ENCODE results near the gene FAM241A. TPM values are rescaled to one million over a fixed set of nuclear protein-coding genes. Genes with fewer than 3 reads are reported as not detected.

The FAM241A gene
- total RNA-seq, 4 donors from 2014 or later, result 4.0 to 5.6 (median 4.6) TPM

DNA sequence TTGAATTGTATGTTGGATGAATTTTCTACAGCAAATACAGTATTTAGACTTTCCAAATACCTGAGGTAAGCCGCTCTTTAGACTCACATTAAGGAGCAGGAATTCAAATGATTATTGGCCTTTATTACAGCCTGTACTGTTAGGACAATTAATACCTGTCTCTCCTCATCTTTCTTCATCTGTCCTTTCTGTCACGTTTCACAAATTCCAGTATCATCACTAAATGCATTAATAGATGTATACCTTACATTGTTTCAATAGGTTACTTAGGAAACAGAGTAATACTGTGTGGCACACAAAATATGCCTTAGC lies 1.2 kb downstream of the FAM241A start:
- TF ChIP-seq, protein P1, sequence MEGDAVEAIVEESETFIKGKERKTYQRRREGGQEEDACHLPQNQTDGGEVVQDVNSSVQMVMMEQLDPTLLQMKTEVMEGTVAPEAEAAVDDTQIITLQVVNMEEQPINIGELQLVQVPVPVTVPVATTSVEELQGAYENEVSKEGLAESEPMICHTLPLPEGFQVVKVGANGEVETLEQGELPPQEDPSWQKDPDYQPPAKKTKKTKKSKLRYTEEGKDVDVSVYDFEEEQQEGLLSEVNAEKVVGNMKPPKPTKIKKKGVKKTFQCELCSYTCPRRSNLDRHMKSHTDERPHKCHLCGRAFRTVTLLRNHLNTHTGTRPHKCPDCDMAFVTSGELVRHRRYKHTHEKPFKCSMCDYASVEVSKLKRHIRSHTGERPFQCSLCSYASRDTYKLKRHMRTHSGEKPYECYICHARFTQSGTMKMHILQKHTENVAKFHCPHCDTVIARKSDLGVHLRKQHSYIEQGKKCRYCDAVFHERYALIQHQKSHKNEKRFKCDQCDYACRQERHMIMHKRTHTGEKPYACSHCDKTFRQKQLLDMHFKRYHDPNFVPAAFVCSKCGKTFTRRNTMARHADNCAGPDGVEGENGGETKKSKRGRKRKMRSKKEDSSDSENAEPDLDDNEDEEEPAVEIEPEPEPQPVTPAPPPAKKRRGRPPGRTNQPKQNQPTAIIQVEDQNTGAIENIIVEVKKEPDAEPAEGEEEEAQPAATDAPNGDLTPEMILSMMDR (IDR thresholded peaks at IDR 0.05), result no peak
- no peak for TF ChIP-seq POLR2A (IDR thresholded peaks at IDR 0.05)
- DNase-seq (ENCODE audit: low spot score in 2 of 2), result no peak
- H3K4me3 ChIP-seq (ENCODE audit: low read depth, poor library complexity, severe bottlenecking), result peak overlapping the region; percentile 63
- 39 to 40% methylated on average over 2 of the region's 2 CpGs for WGBS, 2 donors
- intact Hi-C loops (cut with DNase I; ENCODE audit: low total_unique reads), result no loop called here

DNA sequence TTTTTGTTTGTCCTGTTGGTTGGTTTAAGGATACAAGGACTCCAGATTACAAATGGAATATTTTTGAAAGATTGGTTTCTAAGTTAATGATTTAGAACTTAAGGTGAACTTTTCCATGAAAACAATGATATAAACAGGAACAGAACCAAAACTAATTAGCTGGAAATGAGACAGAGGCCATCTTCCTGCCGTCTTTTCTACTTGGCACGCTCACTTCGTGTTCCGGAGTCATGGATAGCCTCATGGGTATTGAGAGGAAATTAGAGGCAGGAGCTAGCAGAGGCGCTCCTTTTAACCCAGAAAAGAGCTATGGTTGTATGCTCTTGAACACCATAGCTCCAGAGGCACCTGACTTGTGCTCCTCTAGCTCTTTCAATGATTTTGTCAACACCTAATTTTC lies 2.4 kb downstream of the FAM241A start:
- H3K4me3 ChIP-seq (ENCODE audit: low read depth, poor library complexity, severe bottlenecking), result no peak overlapping the region
- intact Hi-C loops (cut with DNase I; ENCODE audit: low total_unique reads), result no loop called here
- DNase-seq (ENCODE audit: low spot score in 2 of 2), result no peak
- WGBS, 2 donors, result 37 to 56% methylated on average over 5 of the region's 5 CpGs
- TF ChIP-seq, protein P1 (IDR thresholded peaks at IDR 0.05), result no peak
- TF ChIP-seq POLR2A (IDR thresholded peaks at IDR 0.05), result no peak

DNA sequence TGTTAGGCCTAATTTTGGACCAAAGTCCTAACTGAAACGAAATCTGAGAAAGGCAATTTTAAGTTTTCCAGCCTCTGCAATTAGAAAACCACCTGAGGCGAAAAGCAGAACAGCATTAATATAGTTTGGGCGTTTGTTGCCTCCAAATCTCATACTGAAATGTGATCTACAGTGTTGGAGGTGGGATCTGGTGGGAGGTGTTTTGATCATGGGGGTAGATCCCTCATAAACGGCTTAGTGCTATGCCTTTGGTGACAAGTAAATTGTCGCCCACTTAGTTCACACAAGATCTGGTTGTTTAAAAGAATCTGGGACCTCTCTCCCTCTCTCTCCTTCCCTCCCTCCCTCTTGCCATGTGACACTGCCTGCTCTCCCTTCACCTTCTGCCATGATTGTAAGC lies 5.7 kb downstream of the FAM241A start:
- no peak overlapping the region for H3K4me3 ChIP-seq (ENCODE audit: low read depth, poor library complexity, severe bottlenecking)
- DNase-seq (ENCODE audit: low spot score in 2 of 2), result no peak
- TF ChIP-seq, protein P1 (IDR thresholded peaks at IDR 0.05), result no peak
- TF ChIP-seq POLR2A (IDR thresholded peaks at IDR 0.05), result no peak
- 75 to 81% methylated on average over 5 of the region's 5 CpGs for WGBS, 2 donors
- intact Hi-C loops (cut with DNase I; ENCODE audit: low total_unique reads), result no loop called here

DNA sequence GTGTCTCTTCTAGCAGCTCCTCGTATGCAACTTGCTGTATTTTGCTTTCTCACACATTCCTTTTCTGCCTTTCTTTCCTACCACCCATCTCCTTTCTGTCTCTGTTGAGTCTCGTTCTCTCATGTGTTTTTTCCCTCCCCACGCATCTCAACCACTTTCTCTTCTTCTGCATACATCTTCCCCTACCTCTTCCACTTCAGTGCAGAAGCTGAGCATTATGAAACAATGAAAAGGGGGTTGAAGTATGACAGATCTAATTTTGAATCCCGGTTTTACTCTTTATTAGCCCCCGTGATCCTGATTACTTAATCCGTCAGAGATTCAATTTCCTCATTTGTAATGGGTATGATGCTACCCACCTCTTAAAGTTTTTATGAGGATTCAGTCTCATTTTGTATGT lies 7.3 kb downstream of the FAM241A start:
- no peak for TF ChIP-seq POLR2A (IDR thresholded peaks at IDR 0.05)
- no peak overlapping the region for H3K4me3 ChIP-seq (ENCODE audit: low read depth, poor library complexity, severe bottlenecking)
- no peak for DNase-seq (ENCODE audit: low spot score in 2 of 2)
- 69% methylated on average over 6 of the region's 6 CpGs for WGBS, 2 donors
- intact Hi-C loops (cut with DNase I; ENCODE audit: low total_unique reads), result no loop called here

DNA sequence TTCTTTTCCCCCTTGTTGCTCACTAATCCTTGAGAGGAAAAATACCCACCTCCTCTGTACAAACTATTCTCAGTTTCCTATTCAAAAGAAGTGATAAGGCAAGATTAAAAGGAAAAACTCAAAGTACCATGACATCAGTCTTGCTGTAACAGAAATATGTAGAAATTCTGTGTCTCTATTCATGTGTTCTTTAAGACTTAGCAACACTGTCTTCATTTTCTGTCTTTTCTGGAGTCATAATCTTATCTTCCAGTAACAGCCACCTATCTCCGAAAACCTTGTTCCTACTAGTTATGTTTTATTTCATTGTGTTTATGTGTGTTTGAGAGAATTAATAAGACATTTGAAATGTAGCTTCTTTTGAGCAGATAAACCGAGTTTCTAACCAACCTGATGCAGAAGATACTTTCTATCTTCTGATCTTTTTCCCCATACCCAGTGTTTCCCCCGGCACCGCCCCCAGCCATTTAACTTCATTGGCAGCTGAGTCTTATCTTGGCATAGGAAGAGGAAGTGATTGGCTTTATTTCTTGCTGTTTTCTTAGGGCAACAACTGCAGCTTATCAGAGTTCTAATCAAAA lies 8.0 kb downstream of the FAM241A start:
- DNase-seq (ENCODE audit: low spot score in 2 of 2), result no peak
- whole genome bisulfite sequencing, 2 donors, result 51 to 55% methylated on average over 4 of the region's 4 CpGs
- TF ChIP-seq, protein P1 (IDR thresholded peaks at IDR 0.05), result no peak
- no peak for TF ChIP-seq POLR2A (IDR thresholded peaks at IDR 0.05)
- no peak overlapping the region for H3K4me3 ChIP-seq (ENCODE audit: low read depth, poor library complexity, severe bottlenecking)
- intact Hi-C loops (cut with DNase I; ENCODE audit: low total_unique reads), result no loop called here

DNA sequence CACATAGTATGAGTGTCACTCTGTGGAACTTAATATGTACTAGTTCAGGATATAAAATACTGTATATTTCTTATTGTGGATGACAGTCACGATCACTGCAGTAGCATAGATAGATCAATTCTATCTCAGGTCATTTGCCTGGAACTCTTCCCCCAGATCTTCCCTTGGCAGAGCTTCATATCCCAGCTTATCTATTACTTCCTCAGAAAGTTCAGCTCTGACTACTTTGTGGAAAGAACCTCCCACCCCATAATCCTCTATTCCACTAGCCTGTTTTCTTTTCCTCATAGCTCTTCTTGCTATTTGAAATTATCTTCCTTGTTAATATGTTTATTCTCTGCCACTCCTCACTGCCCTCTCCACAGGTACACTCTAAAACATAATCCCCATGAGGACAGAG lies 10.9 kb downstream of the FAM241A start:
- DNase-seq (ENCODE audit: low spot score in 2 of 2), result no peak
- H3K4me3 ChIP-seq (ENCODE audit: low read depth, poor library complexity, severe bottlenecking), result no peak overlapping the region
- intact Hi-C loops (cut with DNase I; ENCODE audit: low total_unique reads), result no loop called here
- TF ChIP-seq, protein P1 (IDR thresholded peaks at IDR 0.05), result no peak
- no peak for TF ChIP-seq POLR2A (IDR thresholded peaks at IDR 0.05)
- 79 to 87% methylated on average over 1 of the region's 1 CpG for WGBS, 2 donors

All from lower leg skin (tissue), 4 donors.